GM21786 (cell line): ENCODE measurements around the gene RINT1.
"Not testable (repeated sequence)": the region's sequence is repeated elsewhere in the genome, so short reads cannot be mapped to it uniquely, and the experiment has no call there.

Experiments used
- ATAC-seq: cut with Tn5 transposase; IDR thresholded peaks from one replicate; pipeline ENCODE4 v1.9.1; 2021; ENCODE audit not compliant: unreplicated experiment

RINT1 gene

DNA sequence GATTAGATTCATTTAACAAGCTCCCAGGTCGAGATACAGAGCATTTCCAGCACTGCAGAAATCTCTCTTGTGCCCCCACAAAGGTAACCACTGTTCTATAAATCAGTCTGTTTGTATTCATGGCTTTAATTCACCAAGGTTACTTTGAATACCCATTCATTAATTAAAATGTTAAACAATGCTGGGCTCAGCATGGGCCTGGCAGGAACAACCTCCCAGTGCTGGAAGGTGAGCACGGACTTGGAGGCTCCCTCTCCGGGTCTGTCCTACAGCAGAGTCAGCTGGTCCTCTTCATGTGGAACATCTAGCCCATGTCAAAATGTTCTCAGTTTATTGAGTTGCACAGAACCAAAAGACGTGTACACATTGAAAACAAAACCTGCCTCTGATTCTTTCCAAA is 64.9 kb downstream of the RINT1 start:
- no peak for ATAC-seq

DNA sequence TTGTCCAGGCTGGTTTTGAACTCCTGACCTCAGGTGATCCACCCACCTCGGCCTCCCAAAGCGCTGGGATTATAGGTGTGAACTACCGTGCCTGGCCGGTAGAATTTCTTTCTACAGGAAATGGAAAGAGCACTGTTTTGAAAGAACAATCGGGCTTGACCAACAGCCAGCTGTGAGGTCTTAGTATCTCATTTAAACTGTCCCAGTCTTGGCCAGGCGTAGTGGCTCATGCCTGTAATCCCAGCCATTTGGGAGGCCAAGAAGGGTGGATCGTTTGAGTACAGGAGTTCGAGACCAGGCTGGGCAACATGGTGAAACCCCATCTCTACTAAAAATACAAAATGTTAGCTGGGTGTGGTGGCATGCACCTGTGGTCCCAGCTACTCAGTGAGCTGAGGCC is 67.1 kb downstream of the RINT1 start:
- ATAC-seq = not testable (repeated sequence)

DNA sequence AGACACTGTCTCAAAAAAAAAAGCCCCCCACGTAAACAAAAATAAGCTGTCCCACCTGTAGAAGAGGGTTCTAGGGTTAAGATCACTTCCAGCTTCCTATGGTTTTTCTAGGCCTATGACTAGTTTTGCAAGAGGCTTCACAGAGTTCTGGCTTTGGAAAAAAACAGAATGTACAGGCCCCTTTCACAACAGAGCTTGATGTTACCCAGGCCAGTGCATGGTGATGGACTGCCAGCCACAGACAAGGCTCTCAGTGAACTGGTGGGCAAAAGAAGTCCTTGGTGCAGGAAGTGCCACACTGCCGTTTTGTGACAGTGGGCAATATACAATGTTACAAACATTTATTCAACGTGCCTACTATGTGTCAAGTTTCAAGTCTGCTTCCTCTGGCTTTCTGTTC is 67.5 kb downstream of the RINT1 start:
- ATAC-seq = no peak

DNA sequence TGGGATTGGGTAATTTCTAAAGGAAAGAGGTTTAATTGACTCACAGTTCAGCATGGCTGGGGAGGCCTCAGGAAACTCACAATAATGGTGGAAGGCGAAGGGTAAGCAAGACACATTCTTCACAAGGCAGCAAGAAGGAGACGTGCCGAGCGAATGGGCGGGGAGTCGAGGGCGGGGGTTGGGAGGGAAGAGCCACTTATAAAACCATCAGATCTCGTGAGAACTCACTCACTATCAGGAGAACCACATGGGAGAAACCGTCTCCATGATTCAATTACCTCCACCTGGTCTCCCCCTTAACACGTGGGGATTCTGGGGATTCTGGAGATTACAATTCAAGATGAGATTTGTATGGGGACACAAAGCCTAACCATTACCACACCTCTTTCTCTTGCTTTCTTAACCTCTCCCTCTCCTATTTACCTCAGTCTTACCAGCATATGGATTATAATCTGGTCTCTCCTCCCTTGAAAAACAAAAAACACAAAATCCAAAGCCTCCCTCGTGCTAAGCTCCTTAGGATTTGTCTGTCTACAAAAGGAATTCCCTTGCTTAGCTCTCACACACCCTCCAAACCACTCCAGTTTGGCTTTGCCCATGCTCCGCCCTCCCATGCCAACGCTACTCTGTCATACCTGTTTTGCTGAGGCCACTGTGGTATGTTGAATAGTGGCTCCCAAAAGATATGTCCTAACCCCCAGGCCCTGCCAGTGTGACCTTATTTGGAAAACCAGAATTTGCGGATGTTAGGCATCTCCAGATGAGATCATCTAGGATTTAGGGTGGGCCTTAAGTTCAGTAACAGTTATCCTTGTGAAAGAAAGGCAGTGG is 68.9 kb downstream of the RINT1 start:
- ATAC-seq = no peak

DNA sequence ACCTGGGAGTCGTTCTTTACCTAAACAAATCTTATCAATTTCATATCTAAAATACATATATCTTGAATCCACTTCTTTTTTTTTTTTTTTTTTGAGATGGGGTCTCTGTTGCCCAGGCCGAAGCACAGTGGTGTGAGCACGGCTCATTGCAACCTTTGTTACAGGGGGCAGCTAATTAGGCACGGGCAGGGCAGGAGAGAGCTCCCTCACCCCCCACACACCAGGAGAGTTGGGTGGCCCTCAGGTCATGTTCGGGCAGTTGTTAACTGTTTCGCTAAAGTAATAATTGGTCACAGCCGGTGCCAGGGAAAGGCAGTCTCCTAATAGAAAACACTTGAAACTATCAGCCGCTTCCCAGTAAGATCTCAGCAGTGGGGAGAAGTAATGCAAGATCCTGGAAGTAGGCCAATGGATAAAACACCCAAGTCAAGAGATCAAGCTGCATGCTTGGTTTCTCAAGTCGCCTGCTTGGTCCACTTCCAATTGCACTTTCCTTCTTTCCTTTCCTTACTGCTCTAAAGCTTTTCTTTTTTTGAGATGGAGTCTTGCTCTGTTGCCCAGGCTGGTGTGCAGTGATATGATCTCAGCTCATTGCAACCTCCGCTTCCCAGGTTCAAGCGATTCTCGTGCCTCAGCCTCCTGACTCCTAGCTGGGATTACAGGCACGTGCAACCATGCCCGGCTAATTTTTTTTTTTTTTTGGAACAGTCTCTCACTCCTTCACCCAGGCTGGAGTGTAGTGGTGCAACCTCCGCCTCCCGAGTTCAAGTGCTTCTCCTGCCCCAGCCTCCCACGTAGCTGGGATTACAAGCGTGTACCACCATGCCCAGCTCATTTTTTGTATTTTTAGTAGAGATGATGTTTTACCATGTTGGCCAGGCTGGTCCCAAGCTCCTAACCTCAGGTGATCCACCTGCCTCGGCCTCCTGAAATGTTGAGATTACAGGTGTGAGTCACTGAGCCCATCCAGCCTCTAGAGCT is 70.6 kb downstream of the RINT1 start:
- no peak for ATAC-seq

DNA sequence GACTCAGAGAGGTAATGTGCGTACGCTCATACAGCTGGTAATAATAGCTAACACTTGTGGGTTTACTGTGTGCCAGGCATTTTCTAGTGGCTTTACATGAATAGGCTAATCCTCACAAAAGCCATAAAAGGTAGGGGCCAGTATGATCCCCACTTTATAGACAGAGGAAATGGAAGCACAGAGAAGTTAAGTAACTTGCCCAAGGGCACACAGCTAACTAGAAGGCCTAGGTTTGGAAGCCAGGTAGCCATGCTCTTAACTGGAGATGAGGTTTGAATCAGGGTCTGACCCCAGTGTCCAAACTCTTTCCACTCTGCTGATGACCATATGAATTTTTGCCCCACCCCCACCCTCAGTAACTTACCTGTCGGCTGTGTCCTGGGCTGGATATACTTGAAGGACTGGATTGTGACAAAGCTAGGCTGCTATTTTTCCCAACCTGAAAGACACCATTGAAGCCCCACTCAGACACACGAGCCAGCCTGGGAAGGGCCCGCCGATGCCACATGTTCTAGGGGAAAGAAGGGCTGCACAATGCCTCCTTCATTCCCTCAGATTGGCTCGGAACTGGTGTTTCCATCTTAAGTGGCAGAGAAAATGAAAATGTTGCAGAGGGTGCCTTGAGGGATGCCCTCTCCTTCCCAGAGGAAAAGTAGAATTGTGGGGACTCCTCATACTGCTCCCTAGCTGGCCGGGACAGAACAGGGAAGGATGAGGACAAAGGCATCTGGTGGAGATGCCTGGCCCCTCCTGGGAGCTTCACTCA is 78.3 kb downstream of the RINT1 start:
- ATAC-seq = no peak

DNA sequence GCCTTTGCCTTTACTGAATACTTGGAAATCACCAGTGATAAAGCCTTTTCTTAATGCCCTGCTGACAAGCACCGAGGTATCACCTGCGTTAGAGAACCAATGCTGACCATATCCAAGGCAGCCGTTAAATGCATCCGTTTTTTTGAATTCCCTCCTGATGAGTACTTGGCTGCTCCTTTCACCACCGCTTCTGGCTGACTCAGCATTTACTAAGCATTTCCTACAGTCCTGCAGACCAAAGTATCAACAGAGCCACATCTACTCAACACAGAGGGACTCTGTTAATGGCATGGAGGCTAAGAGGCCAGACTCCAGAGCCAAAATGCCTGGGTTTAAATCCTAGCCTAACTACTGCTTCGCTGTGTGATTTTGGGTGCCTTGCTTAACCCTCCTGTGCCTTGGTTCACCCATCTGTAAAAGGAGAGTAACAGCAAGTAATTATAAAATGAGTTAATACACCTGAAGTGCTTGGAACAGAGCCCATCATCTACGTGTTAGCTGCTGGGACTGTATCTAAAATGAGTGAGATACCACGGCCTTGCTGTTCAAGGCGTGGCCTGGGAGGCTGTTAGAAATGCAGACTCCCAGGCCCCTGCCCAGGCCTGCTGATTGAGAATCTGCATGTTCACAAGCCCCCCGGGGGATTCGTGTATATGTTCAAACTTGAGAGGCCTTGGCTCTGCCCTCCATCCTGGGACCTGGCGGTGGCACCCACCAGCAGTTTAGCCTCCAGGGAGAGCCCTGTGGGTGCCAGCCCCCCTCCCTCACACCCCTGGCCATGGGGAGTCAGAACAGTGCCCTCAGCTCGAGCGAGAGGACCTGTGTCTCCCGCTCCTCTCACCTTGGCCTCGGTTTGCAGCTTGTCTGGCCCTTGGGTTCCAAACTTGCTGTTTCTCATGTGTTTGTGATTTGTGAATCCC is 80.1 kb downstream of the RINT1 start:
- ATAC-seq = no peak

DNA sequence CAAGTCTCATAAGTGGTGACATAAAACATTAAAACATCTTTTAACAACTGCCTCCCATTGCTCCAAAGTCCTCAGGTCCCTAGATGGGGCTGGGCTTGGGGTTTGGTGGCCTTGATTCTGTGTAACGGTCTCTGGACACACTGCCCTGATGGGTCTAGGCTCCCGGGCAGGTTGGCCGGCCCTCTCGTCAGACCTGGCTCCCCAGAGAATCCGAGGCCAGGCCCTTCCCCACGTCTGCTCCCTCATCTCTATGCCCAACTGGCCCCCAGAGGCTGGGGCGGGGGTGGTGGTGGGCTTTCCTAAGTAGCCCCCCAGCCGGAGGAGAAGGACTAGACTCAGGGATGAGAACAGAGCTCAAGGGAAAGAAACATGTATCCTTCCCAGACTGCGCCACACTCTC is 80.8 kb downstream of the RINT1 start:
- ATAC-seq = no peak

DNA sequence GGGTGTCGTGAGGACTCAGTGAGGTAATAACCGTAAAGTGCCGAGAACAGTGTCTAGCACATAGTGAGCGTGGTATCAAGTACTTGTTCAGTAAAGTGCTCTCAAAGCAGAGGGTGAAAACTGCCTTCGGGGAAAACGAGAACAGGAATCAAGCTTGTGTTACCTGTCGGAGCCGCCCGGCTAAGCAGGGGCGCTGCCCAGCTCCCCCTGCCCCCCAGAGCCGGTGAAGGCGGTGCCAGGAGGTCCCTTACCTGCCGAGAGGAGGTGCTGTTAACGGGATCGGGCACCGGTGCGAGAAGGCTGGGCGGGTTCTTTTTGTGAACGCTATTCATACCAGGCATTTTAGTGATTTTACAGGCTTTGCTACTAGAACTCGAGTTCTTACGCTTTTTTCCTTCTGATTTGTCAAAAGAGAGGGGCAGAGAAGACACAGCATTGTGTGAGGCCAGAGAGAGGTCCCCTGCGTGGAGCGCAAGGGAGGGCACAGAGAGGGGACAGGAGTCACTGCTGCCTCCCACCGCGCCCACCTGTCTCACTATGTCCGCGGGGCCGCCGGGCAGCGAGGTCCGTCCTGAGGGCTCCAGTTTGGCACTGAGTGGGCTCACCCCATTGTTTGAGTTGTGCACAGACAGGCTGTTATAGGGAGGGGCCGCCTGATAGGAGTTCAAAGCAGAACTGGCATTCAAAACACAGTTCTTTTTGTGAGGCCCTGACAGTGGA is 81.8 kb downstream of the RINT1 start:
- no peak for ATAC-seq

DNA sequence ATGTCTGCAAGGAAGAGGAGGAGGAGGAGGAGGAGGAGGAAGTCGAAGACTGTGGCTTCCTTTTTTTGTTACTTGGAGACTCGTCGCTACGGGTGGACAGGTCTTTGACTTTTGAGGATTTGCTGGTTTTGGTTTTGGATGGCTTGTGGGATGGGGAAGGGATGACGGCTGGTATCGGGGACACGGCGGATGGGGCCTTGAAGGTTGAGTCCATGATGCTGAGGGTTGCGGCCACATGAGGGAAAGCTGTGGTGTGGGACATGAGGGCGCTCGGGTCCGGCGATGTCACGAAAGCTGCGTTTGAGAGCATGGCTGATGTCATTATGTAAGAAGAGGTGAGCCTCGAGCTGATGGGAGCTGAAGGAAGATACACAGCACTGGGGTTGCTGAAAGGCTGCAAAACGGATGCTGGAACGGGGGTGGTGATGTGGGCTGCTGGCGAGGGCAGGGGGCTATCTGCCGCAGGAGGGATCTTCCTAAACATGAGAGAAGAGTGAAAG is 82.4 kb downstream of the RINT1 start:
- no peak for ATAC-seq
